ENCODE measurements around the gene TMTC3. TPM values are rescaled to one million over a fixed set of nuclear protein-coding genes. Genes with fewer than 3 reads are reported as not detected.

TMTC3 gene
- total RNA-seq, 2 experiments from 2014 or later = 5.3 to 6.8 TPM

GRCh38 chr12:88235183-88235833 lies 93.2 kb downstream of the TMTC3 start:
- Mint-ChIP-seq H3K9me3 (peaks cover 5% of the 10 kb centered on the region), H3K36me3 (peaks cover 3% of the 10 kb centered on the region), H3K27ac (peak overlapping the region; percentile 72), H3K27me3 (peaks cover 3% of the 10 kb centered on the region), H3K4me3 (no peak overlapping the region), H3K4me1 (ENCODE audit: low read depth) (peaks cover 27% of the 10 kb centered on the region)
- ChIA-PET POLR2A (interaction anchor here (1.0 kb wide), 1 partner anchor 64 kb away, joined by 9 read pairs; no protein-coding TSS in a partner anchor), CTCF (interaction anchor here (0.9 to 1.5 kb wide), 2 partner anchors 64 to 80 kb away, joined by 3 read pairs; no protein-coding TSS in a partner anchor)
- DNase-seq = peak; percentile 52
- intact Hi-C loops (cut with micrococcal nuclease) = loop anchor here (1.0 to 10.0 kb wide), 6 partner anchors 64 to 1292 kb away; partner anchors contain the start of genes CEP290, DUSP6, POC1B and TMTC3

GRCh38 chr12:88237954-88238353 lies 95.8 kb downstream of the TMTC3 start:
- intact Hi-C loops (cut with micrococcal nuclease) = loop anchor here (5.0 to 10.0 kb wide), 3 partner anchors 81 to 1289 kb away; partner anchors contain the start of genes DUSP6 and POC1B
- Mint-ChIP-seq H3K27ac (no peak overlapping the region), H3K4me3 (no peak overlapping the region), H3K36me3 (peaks cover 3% of the 10 kb centered on the region), H3K9me3 (peaks cover 5% of the 10 kb centered on the region), H3K27me3 (peaks cover 3% of the 10 kb centered on the region), H3K4me1 (ENCODE audit: low read depth) (peaks cover 44% of the 10 kb centered on the region)
- ChIA-PET CTCF (no interaction called here), POLR2A (interaction anchor here (1.7 kb wide), 1 partner anchor 62 kb away, joined by 8 read pairs; no protein-coding TSS in a partner anchor)
- no peak for DNase-seq

- peaks cover 47% of the 10 kb centered on the region for H3K4me1 Mint-ChIP-seq (ENCODE audit: low read depth)
- intact Hi-C loops (cut with micrococcal nuclease) = loop anchor here (5.0 to 10.0 kb wide), 3 partner anchors 81 to 1289 kb away; partner anchors contain the start of genes DUSP6 and POC1B
- DNase-seq = no peak
- H3K36me3 Mint-ChIP-seq = peaks cover 3% of the 10 kb centered on the region
- no peak overlapping the region for H3K27ac Mint-ChIP-seq
- H3K27me3 Mint-ChIP-seq = peaks cover 3% of the 10 kb centered on the region
- peaks cover 5% of the 10 kb centered on the region for H3K9me3 Mint-ChIP-seq
- POLR2A ChIA-PET = interaction anchor here (1.7 kb wide), 1 partner anchor 61 kb away, joined by 8 read pairs; no protein-coding TSS in a partner anchor
- H3K4me3 Mint-ChIP-seq = no peak overlapping the region
- CTCF ChIA-PET = no interaction called here
These were observed 96.3 kb downstream of the TMTC3 start for GRCh38 chr12:88238406-88238805.

- H3K4me3 Mint-ChIP-seq = no peak overlapping the region
- ChIA-PET POLR2A (interaction anchor here (0.6 to 2.3 kb wide), 2 partner anchors 57 to 65 kb away, joined by 6 to 11 read pairs; no protein-coding TSS in a partner anchor), CTCF (no interaction called here)
- peaks cover 35% of the 10 kb centered on the region for H3K4me1 Mint-ChIP-seq (ENCODE audit: low read depth)
- H3K27ac Mint-ChIP-seq = peak overlapping the region; percentile 83
- H3K9me3 Mint-ChIP-seq = peaks cover 5% of the 10 kb centered on the region
- intact Hi-C loops (cut with micrococcal nuclease) = loop anchor here (1.0 to 10.0 kb wide), 6 partner anchors 57 to 1253 kb away; partner anchors contain the start of genes CEP290 and TMTC3
- peak; percentile 54 for DNase-seq
- H3K27me3 Mint-ChIP-seq = peaks cover 13% of the 10 kb centered on the region
- H3K36me3 Mint-ChIP-seq = peaks cover 3% of the 10 kb centered on the region
These were observed 99.9 kb downstream of the TMTC3 start for GRCh38 chr12:88241862-88242570.

GRCh38 chr12:88242571-88242925 lies 100.4 kb downstream of the TMTC3 start:
- intact Hi-C loops (cut with micrococcal nuclease) = loop anchor here (1.0 to 10.0 kb wide), 6 partner anchors 57 to 1252 kb away; partner anchors contain the start of genes CEP290 and TMTC3
- Mint-ChIP-seq H3K27me3 (peaks cover 14% of the 10 kb centered on the region), H3K4me1 (ENCODE audit: low read depth) (peaks cover 30% of the 10 kb centered on the region), H3K9me3 (peaks cover 5% of the 10 kb centered on the region), H3K27ac (peak overlapping the region; percentile 83), H3K4me3 (no peak overlapping the region), H3K36me3 (peaks cover 3% of the 10 kb centered on the region)
- ChIA-PET CTCF (no interaction called here), POLR2A (interaction anchor here (2.3 kb wide), 1 partner anchor 57 kb away, joined by 11 read pairs; no protein-coding TSS in a partner anchor)
- no peak for DNase-seq

- Mint-ChIP-seq H3K4me3 (no peak overlapping the region), H3K27ac (peak overlapping the region; percentile 83), H3K36me3 (peaks cover 3% of the 10 kb centered on the region), H3K27me3 (peaks cover 14% of the 10 kb centered on the region), H3K4me1 (ENCODE audit: low read depth) (peaks cover 27% of the 10 kb centered on the region), H3K9me3 (peaks cover 5% of the 10 kb centered on the region)
- ChIA-PET POLR2A (interaction anchor here (2.3 kb wide), 1 partner anchor 57 kb away, joined by 11 read pairs; no protein-coding TSS in a partner anchor), CTCF (no interaction called here)
- no peak for DNase-seq
- intact Hi-C loops (cut with micrococcal nuclease) = loop anchor here (1.0 to 10.0 kb wide), 6 partner anchors 56 to 1252 kb away; partner anchors contain the start of genes CEP290 and TMTC3
These were observed 100.8 kb downstream of the TMTC3 start for GRCh38 chr12:88242939-88243338.

- intact Hi-C loops (cut with micrococcal nuclease) = loop anchor here (5.0 to 10.0 kb wide), 3 partner anchors 67 to 1251 kb away; no protein-coding TSS in a partner anchor
- POLR2A ChIA-PET = no interaction called here
- H3K27me3 Mint-ChIP-seq = peaks cover 16% of the 10 kb centered on the region
These were observed 101.9 kb downstream of the TMTC3 start for GRCh38 chr12:88243982-88244381.

GRCh38 chr12:88245905-88246304 lies 103.8 kb downstream of the TMTC3 start:
- CTCF ChIA-PET = no interaction called here
- H3K36me3 Mint-ChIP-seq = no peaks in the 10 kb centered on the region
- peaks cover 20% of the 10 kb centered on the region for H3K4me1 Mint-ChIP-seq (ENCODE audit: low read depth)
- DNase-seq = no peak
- POLR2A ChIA-PET = no interaction called here
- no peaks in the 10 kb centered on the region for H3K9me3 Mint-ChIP-seq
- peaks cover 13% of the 10 kb centered on the region for H3K27me3 Mint-ChIP-seq
- intact Hi-C loops (cut with micrococcal nuclease) = loop anchor here (10.0 kb wide), 1 partner anchor 1249 kb away; no protein-coding TSS in a partner anchor
- H3K27ac Mint-ChIP-seq = no peak overlapping the region
- no peak overlapping the region for H3K4me3 Mint-ChIP-seq

More at GRCh38 chr12:88243982-88244381, 101.9 kb downstream of the TMTC3 start:
- Mint-ChIP-seq H3K27ac (no peak overlapping the region), H3K36me3 (peaks cover 3% of the 10 kb centered on the region), H3K4me1 (ENCODE audit: low read depth) (peaks cover 20% of the 10 kb centered on the region), H3K4me3 (no peak overlapping the region), H3K9me3 (peaks cover 5% of the 10 kb centered on the region)
- DNase-seq = no peak
- CTCF ChIA-PET = no interaction called here

- Mint-ChIP-seq H3K36me3 (no peaks in the 10 kb centered on the region), H3K27me3 (peaks cover 13% of the 10 kb centered on the region), H3K9me3 (no peaks in the 10 kb centered on the region), H3K27ac (no peak overlapping the region), H3K4me1 (ENCODE audit: low read depth) (peaks cover 9% of the 10 kb centered on the region), H3K4me3 (no peak overlapping the region)
- POLR2A ChIA-PET = no interaction called here
- CTCF ChIA-PET = no interaction called here
- intact Hi-C loops (cut with micrococcal nuclease) = loop anchor here (10.0 kb wide), 1 partner anchor 1248 kb away; no protein-coding TSS in a partner anchor
- no peak for DNase-seq
These were observed 105.1 kb downstream of the TMTC3 start for GRCh38 chr12:88247241-88247643.

GRCh38 chr12:88248606-88249005 lies 106.5 kb downstream of the TMTC3 start:
- Mint-ChIP-seq H3K4me1 (ENCODE audit: low read depth) (no peaks in the 10 kb centered on the region), H3K9me3 (no peaks in the 10 kb centered on the region), H3K27me3 (peaks cover 13% of the 10 kb centered on the region), H3K36me3 (no peaks in the 10 kb centered on the region), H3K27ac (no peak overlapping the region), H3K4me3 (no peak overlapping the region)
- intact Hi-C loops (cut with micrococcal nuclease) = loop anchor here (10.0 kb wide), 1 partner anchor 1246 kb away; no protein-coding TSS in a partner anchor
- ChIA-PET POLR2A (no interaction called here), CTCF (no interaction called here)
- no peak for DNase-seq

Data from activated CD4-positive, alpha-beta memory T cell treated with anti-CD3 and anti-CD28 coated beads for 36 hours (primary cell).